Stomach smooth muscle (tissue), 2 donors: Measurements from ENCODE around the gene ELF1.
"Not testable (repeated sequence)": the region's sequence is repeated elsewhere in the genome, so short reads cannot be mapped to it uniquely, and the experiment has no call there.

ENCODE experiments used
- H3K27ac ChIP-seq: one replicate; pipeline ENCODE4 v1.7.0; 2013; ENCODE audit warnings: mild to moderate bottlenecking, low read length, inconsistent platforms
- H3K27me3 ChIP-seq, 2 donors: one replicate each; pipeline ENCODE4 v1.7.0; 2013; ENCODE audit warnings: low read length in 2 of 2; ENCODE audit not compliant: insufficient read depth in 2 of 2, control insufficient read depth in 1 of 2
- H3K36me3 ChIP-seq, 2 donors: one replicate each; pipeline ENCODE4 v1.7.0; 2013; ENCODE audit warnings: low read length in 2 of 2; ENCODE audit not compliant: control insufficient read depth in 2 of 2, insufficient read depth in 2 of 2
- H3K4me1 ChIP-seq: one replicate; pipeline ENCODE4 v1.7.0; 2013; ENCODE audit warnings: low read length; ENCODE audit not compliant: control insufficient read depth, insufficient read depth
- H3K4me3 ChIP-seq, 2 donors: one replicate each; pipeline ENCODE4 v1.7.0; 2013; ENCODE audit warnings: low read length in 2 of 2
- H3K9ac ChIP-seq, 2 donors: one replicate each; pipeline ENCODE4 v1.7.0; 2013; ENCODE audit warnings: low read length in 2 of 2, mild to moderate bottlenecking in 1 of 2
- H3K9me3 ChIP-seq, 2 donors: one replicate each; pipeline ENCODE4 v1.7.0; 2013; ENCODE audit warnings: low read length in 2 of 2; ENCODE audit not compliant: control insufficient read depth in 2 of 2
- donor health status: healthy.
- donor health status: Pancreatic carcinoma.

Gene ELF1

DNA sequence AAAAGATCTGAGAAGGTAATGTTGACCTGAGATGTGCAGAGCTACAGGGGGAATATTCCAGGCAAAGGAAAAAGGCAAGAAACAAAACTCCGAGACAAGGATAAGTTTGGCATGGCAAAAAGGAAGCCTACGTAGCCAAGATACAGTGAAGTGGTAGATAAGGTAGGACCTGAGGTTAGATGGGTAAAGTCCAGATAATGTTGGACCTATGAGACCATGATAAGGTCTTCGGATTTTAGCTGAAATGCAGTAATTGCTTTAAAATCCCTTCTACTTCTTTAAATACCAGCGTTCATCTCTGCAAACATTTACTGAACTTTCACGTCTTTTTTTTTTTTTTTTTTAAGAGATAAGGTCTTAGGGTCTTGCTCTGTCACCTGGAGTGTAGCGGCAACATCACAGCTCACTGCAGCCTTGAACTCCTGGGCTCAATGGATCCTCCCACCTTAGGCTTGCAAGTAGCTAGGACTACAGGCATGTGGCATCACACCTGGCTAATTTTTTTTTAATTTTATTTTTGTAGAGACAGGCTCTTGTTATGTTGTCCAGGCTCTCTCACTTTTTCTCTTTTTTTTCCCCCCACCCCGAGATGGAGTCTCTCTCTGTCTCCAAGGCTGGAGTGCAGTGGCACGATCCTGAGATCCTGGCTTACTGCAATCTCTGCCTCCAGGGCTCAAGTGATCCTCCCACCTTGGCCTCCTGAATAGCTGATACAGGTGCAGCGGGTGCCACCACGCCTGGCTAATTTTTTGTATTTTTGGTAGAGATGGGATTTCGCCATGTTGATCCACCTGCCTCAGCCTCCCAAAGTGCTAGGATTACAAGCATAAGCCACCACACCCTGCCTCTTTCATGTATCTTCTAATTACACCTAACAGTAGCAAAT is 38.0 kb upstream of the ELF1 start:
- Histone ChIP-seq H3K36me3 (no peaks in the 10 kb centered on the region), H3K4me3 (no peak overlapping the region), H3K9ac (no peak overlapping the region), H3K27ac (no peak overlapping the region), H3K4me1 (peaks cover 14% of the 10 kb centered on the region), H3K27me3 (no peaks in the 10 kb centered on the region), H3K9me3 (no peaks in the 10 kb centered on the region)

DNA sequence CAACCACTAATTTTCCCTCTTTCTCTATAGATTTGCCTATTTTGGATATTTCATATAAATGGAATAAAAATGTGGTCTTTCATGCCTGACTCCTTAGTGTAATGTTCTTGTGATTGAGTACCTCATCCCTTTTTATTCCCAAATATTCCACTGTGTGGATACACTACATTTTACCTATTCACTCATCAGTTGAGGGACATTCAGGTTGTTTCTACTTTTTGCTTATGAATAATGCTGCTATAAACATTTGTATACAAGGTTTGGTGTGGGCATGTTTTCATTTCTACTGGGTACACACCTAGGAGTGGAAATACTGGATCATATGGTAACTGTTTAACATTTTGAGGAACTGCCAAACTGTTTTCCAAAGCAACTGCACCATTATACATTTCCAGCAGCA is 37.1 kb upstream of the ELF1 start:
- no peaks in the 10 kb centered on the region for H3K36me3 ChIP-seq
- H3K27me3 ChIP-seq: no peaks in the 10 kb centered on the region
- H3K4me1 ChIP-seq: peaks cover 14% of the 10 kb centered on the region
- no peak overlapping the region for H3K4me3 ChIP-seq
- H3K9me3 ChIP-seq: no peaks in the 10 kb centered on the region
- no peak overlapping the region for H3K9ac ChIP-seq
- no peak overlapping the region for H3K27ac ChIP-seq

DNA sequence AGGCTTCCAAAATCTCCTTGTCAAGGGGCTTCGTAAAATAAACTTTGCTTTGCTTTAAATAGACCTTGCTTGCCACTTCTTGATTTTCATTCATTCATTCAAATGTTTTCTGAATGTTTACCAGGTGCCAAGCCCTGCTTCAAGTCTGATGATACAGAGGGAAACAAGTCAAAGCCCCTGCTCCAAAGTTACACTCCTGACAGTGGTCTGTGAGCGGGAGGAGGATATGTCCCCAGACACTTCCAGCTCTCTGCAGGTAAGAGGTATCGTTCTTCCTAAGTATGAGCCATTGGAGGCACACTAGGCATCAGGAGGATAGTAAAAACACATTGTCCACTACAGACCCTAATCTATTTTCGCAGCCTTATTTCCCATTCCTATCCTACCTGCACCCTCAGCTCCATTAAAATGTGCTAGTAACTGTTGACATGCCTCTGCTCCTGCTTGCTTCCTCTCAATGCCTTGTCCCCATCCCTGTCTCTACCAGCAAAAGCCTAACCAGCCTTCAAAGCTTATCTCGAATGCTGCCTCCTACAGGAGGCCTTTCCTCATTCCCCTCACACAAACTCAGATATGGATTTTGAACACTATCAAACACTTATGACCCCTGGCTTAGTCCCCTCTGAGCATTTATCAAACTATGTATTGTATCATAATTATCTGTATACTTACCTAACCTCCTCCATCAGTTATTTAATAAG is 36.0 kb upstream of the ELF1 start:
- Histone ChIP-seq H3K4me3 (no peak overlapping the region), H3K9me3 (no peaks in the 10 kb centered on the region), H3K27ac (no peak overlapping the region), H3K36me3 (no peaks in the 10 kb centered on the region), H3K4me1 (peaks cover 14% of the 10 kb centered on the region), H3K9ac (no peak overlapping the region), H3K27me3 (no peaks in the 10 kb centered on the region)

DNA sequence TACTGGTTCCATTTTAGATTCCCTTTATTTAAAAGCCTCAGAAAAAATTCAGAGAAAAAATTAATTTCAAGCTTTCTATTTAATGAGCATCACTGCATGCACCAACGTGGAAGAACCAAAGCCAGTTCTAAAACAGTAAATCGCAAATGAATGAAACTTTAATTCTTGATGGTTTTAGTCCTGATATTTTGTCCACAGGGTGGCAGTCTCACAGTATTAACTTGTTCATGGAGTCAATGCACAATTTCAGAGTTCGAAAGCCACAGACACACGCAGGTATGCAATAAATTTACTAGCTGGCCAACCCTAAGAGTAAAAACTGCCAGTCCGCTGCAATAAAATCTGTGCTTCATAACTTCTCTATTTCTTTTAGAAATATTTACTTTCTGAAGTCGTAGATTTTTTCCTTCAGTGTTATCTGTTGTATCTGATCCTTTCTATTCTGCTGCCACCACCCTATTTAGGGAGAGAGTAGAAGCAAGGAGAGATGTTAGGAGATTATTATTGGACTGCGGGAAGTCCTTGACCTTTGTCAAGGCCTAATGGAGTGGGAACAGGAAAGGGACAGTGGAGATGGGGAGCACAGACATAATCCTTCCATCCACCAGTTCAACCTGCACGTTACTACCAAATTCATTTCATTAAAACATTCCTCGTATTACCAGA is 35.2 kb upstream of the ELF1 start:
- H3K4me3 ChIP-seq: no peak overlapping the region
- H3K9me3 ChIP-seq: no peaks in the 10 kb centered on the region
- H3K27ac ChIP-seq: no peak overlapping the region
- no peaks in the 10 kb centered on the region for H3K36me3 ChIP-seq
- H3K4me1 ChIP-seq: peaks cover 14% of the 10 kb centered on the region
- no peaks in the 10 kb centered on the region for H3K27me3 ChIP-seq
- H3K9ac ChIP-seq: no peak overlapping the region

DNA sequence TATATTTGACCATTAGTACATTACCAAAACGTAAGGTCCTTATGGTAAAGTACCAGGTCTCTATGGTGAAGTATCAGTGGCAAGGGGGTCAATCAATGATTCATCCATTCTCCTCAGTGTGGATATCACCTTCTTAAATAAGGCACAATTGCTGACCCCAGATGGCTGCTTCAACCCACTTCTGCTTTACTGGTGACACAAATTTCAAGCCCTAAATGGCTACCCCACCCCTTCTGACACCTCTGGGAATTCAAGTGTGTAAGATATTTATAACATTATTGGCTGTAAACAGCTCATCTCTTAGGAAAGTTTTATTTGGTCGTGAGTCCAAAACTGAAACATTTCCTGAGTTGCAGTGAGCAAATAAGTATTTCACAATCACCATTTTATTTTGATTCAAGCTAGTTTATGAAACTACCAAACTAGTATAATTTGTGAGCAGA is 34.3 kb upstream of the ELF1 start:
- peaks cover 14% of the 10 kb centered on the region for H3K4me1 ChIP-seq

DNA sequence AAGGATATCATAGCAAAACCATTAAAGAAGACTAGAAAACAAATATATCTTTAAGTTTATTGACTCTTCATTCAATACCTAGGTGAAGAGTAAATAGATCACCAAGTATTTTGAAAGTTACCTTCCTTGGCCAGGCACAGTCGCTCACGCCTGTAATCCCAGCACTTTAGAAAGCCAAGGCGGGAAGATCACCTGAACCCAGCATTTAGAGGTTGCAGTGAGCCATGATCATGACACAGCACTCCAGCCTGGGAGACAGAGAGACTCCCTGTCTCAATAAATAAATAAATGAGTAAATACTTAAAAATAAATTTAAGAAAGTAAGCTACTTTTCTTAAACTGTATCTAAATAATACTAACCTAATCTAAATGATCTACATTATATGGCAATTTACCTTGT is 33.3 kb upstream of the ELF1 start:
- Histone ChIP-seq H3K27me3 (no peaks in the 10 kb centered on the region), H3K4me3 (no peak overlapping the region), H3K27ac (no peak overlapping the region), H3K9ac (no peak overlapping the region), H3K36me3 (no peaks in the 10 kb centered on the region), H3K4me1 (peaks cover 11% of the 10 kb centered on the region), H3K9me3 (no peaks in the 10 kb centered on the region)

More for the DNA sequence above, 34.3 kb upstream of the ELF1 start:
- Histone ChIP-seq H3K9me3 (no peaks in the 10 kb centered on the region), H3K4me3 (no peak overlapping the region), H3K27ac (no peak overlapping the region), H3K27me3 (no peaks in the 10 kb centered on the region), H3K36me3 (no peaks in the 10 kb centered on the region), H3K9ac (no peak overlapping the region)

DNA sequence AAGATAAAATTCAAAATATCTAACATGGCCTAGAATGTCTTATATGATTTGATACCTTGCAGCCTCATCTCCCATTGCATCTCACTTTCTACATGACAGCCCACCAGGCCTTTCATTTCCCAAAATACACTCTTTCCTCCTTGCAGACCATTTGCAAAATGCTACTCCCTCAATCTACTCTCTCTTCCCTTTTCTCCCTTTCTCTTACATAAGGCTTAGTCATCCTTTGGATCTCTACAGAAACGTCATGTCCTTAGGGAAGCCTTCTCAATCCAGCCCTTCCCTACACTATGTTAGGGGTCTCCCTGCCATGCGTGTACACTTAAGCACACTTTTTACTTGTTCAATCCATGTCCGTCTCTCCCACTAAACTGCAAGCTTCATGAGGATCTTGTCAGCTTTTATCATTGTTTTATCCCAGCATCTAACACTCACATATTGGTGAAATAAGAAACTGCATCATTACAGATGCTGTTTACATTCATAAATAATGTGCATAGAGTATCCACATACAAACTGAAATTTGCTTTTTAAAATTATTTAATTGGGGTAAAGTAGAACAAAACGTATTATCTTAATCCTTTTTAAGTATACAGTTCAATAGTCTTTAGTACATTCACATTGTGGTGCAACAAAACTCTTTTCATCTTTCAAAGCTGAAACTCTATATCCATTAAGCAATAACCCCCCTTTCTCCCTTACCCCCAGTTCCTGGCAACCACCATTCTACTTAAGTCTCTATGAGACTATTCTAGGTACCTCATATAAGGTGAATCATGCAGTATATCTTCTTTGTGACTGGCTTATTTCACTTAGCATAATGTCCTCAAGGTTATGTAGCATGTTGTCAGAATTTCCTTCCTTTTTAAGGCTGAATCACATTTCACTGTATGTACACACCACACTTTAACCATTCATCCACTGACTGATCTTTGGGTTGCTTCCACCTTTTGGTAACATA is 30.6 kb upstream of the ELF1 start:
- no peaks in the 10 kb centered on the region for H3K36me3 ChIP-seq
- no peaks in the 10 kb centered on the region for H3K27me3 ChIP-seq
- no peaks in the 10 kb centered on the region for H3K9me3 ChIP-seq
- no peak overlapping the region for H3K9ac ChIP-seq
- H3K4me1 ChIP-seq: peaks cover under 1% of the 10 kb centered on the region
- no peak overlapping the region for H3K27ac ChIP-seq
- H3K4me3 ChIP-seq: no peak overlapping the region

DNA sequence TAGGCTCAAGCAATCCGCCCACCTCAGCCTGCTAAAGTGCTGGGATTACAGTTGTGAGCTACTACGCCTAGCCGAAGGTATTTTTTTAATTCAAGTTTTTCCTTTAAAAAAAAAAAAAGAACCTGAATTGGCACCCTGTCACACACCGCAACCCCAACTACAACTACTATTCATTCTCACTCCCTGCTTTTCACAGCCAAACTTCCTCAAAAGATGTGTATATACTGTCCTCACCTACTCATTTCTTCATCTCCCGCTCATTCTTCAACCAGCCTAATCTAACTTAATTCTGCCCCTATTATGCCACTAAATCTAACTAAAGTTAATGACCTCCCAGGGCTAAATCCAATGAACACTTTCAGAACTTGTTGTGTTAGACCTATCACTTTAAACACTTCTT is 29.5 kb upstream of the ELF1 start:
- Histone ChIP-seq H3K36me3 (no peaks in the 10 kb centered on the region), H3K4me3 (no peak overlapping the region), H3K27ac (no peak overlapping the region), H3K27me3 (no peaks in the 10 kb centered on the region), H3K9me3 (no peaks in the 10 kb centered on the region), H3K4me1 (no peaks in the 10 kb centered on the region), H3K9ac (no peak overlapping the region)

DNA sequence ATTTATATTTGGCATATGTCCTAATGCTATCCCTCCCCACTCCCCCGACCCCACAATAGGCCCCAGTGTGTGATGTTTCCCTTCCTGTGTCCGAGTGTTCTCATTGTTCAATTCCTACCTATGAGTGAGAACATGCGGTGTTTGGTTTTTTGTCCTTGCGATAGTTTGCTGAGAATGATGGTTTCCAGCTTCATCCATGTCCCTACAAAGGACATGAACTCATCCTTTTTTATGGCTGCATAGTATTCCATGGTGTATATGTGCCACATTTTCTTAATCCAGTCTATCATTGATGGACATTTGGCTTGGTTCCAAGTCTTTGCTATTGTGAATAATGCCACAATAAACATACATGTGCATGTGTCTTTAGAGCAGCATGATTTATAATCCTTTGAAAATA is 23.3 kb upstream of the ELF1 start:
- H3K4me1 ChIP-seq, H3K4me3 ChIP-seq, H3K36me3 ChIP-seq, H3K27ac ChIP-seq, H3K9ac ChIP-seq, H3K9me3 ChIP-seq, H3K27me3 ChIP-seq: not testable (repeated sequence)
